OCI-LY3 (cell line): ENCODE results near the gene TNFRSF14.

Source experiments
- H2AFZ ChIP-seq: fragments of 200-600, 300-600 bp; shearing (Covaris generic); 2 replicates; pipeline ENCODE4 v1.6.0; 2014; ENCODE audit warnings: antibody characterized with exemption, low read depth, low read length
- H3K27ac ChIP-seq: fragments of 200-600, 300-600 bp; sonication (generic); 2 replicates; pipeline ENCODE4 v1.5.1; 2014; ENCODE audit warnings: mild to moderate bottlenecking, low read length, moderate library complexity, mixed read lengths
- H3K27me3 ChIP-seq: fragments of 200-600, 300-600 bp; sonication (generic); 2 replicates; pipeline ENCODE4 v1.6.1; 2014; ENCODE audit warnings: low read depth, low read length, mixed read lengths
- H3K36me3 ChIP-seq: fragments of 200-600, 300-600 bp; sonication (generic); replicated peaks from 2 replicates; pipeline ENCODE3; 2014; ENCODE audit warnings: low read depth, low read length, mixed read lengths
- H3K4me1 ChIP-seq: fragments of 300-600, 200-600 bp; sonication (generic); 2 replicates; pipeline ENCODE4 v1.6.1; 2014; ENCODE audit warnings: low read length, mixed read lengths
- H3K4me2 ChIP-seq: fragments of 200-600, 300-600 bp; sonication (generic); 2 replicates; pipeline ENCODE4 v1.6.1; 2014; ENCODE audit warnings: low read length, mixed read lengths
- H3K4me3 ChIP-seq: fragments of 300-600, 200-600 bp; sonication (generic); 2 replicates; pipeline ENCODE4 v1.5.1; 2014; ENCODE audit warnings: antibody characterized with exemption, mild to moderate bottlenecking, low read length, moderate library complexity
- H3K79me2 ChIP-seq: fragments of 300-600, 200-600 bp; shearing (Covaris generic); 2 replicates; pipeline ENCODE4 v1.6.1; 2014; ENCODE audit warnings: mild to moderate bottlenecking, low read length, mixed read lengths
- H3K9ac ChIP-seq: fragments of 300-600, 200-600 bp; shearing (Covaris generic); 2 replicates; pipeline ENCODE4 v1.6.0; 2014; ENCODE audit warnings: mild to moderate bottlenecking, low read length, moderate library complexity
- H3K9me3 ChIP-seq: fragments of 200-600, 300-600 bp; shearing (Covaris generic); 2 replicates; pipeline ENCODE4 v1.6.1; 2014; ENCODE audit warnings: low read length, mixed read lengths; ENCODE audit not compliant: insufficient read depth
- H4K20me1 ChIP-seq: fragments of 200-600, 300-600 bp; sonication (generic); 2 replicates; pipeline ENCODE4 v1.6.1; 2016; ENCODE audit warnings: low read length, mixed read lengths; ENCODE audit not compliant: insufficient read depth
- EZH2phosphoT487 ChIP-seq: fragments of 200-600 bp; shearing (Covaris generic); IDR thresholded peaks from 2 replicates; pipeline ENCODE4 v1.6.1; 2018; ENCODE audit warnings: antibody characterized with exemption, mixed run types, low read depth
- TF ChIP-seq, protein P1 (sequence below): fragments of 200-600, 300-600 bp; sonication (generic); IDR thresholded peaks from 2 replicates; pipeline ENCODE4 v1.5.1; 2014; ENCODE audit warnings: antibody characterized with exemption, low read length, low read depth

Gene TNFRSF14

DNA sequence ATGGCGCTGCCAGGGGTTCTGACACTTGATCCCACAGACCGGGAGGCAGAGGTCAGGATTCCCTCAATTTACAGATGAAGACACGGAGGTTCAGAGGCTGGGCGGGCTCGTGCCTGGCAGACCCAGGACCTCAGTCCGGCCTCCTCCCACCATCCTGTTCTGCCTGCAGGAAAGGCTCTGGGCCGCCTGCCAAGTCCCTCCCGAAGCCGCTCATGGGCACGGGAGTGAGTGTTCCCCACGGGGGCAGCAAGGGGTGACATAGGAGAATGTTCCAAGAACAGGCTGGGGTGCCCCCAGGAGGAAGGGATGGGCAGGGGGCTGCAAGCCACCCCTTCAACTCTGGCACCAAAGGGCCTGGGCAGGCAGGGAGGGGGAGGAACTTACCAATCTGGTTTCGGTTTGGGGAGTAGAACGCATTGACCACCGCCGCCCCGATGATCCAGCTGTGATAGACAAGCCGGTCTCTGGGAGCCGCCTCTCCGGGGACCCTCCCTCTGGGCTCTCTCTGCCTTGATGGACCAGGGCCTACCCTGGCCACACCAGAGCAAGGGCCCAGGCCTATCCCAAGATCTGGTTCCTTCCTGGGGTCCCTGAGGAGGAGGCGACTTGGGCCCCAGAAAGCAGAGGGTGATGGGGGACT lies 38.0 kb downstream of the TNFRSF14 start:
- no peaks in the 10 kb centered on the region for H4K20me1 ChIP-seq
- no peaks in the 10 kb centered on the region for H3K9me3 ChIP-seq
- H3K4me2 ChIP-seq = no peak overlapping the region
- TF ChIP-seq, protein P1, sequence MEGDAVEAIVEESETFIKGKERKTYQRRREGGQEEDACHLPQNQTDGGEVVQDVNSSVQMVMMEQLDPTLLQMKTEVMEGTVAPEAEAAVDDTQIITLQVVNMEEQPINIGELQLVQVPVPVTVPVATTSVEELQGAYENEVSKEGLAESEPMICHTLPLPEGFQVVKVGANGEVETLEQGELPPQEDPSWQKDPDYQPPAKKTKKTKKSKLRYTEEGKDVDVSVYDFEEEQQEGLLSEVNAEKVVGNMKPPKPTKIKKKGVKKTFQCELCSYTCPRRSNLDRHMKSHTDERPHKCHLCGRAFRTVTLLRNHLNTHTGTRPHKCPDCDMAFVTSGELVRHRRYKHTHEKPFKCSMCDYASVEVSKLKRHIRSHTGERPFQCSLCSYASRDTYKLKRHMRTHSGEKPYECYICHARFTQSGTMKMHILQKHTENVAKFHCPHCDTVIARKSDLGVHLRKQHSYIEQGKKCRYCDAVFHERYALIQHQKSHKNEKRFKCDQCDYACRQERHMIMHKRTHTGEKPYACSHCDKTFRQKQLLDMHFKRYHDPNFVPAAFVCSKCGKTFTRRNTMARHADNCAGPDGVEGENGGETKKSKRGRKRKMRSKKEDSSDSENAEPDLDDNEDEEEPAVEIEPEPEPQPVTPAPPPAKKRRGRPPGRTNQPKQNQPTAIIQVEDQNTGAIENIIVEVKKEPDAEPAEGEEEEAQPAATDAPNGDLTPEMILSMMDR = no peak
- no peak for TF ChIP-seq EZH2phosphoT487
- H3K27me3 ChIP-seq = no peaks in the 10 kb centered on the region
- no peak overlapping the region for H3K27ac ChIP-seq
- no peak overlapping the region for H3K9ac ChIP-seq
- no peaks in the 10 kb centered on the region for H3K4me1 ChIP-seq
- no peak overlapping the region for H2AFZ ChIP-seq
- H3K36me3 ChIP-seq = no peaks in the 10 kb centered on the region
- H3K4me3 ChIP-seq = no peak overlapping the region
- no peaks in the 10 kb centered on the region for H3K79me2 ChIP-seq

DNA sequence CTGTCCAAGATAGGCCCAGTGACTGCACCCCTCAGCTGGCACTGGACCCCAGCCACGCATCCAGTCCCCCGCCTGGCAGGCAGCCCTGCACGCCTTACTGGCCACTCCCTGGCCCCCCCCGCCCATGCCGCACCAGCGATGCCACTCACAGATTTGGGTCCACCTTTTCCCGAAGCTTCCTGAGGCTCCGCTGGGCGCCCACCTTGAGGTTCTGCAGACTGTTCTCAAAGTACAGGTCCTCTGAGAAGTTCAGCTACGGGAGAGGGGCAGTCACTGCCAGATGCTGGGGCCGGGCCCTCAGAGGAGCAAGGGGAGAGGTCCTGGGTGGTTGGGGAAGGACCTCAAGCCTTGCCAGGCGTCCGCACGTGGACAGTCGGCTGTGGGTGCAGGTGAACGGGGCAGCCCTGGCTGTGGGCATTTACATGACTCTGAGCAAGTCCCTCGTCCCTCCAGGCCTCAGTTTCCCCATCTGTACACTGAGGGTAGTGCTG lies 38.5 kb downstream of the TNFRSF14 start:
- Histone ChIP-seq H3K79me2 (no peaks in the 10 kb centered on the region), H3K4me3 (no peak overlapping the region), H3K4me2 (no peak overlapping the region), H3K9me3 (no peaks in the 10 kb centered on the region), H3K27ac (no peak overlapping the region), H4K20me1 (no peaks in the 10 kb centered on the region), H3K4me1 (no peaks in the 10 kb centered on the region), H2AFZ (no peak overlapping the region), H3K36me3 (no peaks in the 10 kb centered on the region), H3K9ac (no peak overlapping the region), H3K27me3 (no peaks in the 10 kb centered on the region)
- no peak for TF ChIP-seq EZH2phosphoT487
- TF ChIP-seq, protein P1 = no peak

DNA sequence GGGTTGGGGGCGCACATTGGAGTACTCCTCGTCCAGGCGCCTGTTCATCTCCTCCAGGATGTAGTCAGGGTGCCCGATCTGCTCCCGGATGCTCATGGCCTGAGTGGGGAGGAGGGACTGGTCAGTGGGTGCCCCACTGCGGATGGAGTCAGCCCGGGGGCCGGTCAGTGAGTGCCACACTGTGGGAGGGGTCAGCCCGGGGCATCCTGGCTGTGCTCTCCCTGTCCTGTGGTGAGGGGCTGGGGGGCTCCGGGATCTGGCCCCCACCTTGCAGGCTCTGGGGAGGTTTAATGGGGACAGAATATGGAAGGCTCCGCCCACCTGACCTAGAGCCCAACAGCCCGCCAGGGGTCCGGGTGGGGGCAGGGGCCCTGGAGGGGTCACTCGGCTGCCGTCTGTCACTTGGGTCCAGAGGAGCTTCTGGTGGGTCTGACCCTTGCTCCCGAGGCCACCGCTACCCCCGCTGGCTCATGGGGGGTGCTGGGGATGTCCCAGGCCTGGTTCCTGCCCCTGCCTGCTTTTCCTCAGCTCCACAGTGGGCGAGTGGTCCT lies 39.2 kb downstream of the TNFRSF14 start:
- H4K20me1 ChIP-seq = no peaks in the 10 kb centered on the region
- H2AFZ ChIP-seq = no peak overlapping the region
- no peaks in the 10 kb centered on the region for H3K9me3 ChIP-seq
- no peak overlapping the region for H3K4me2 ChIP-seq
- H3K4me3 ChIP-seq = no peak overlapping the region
- no peaks in the 10 kb centered on the region for H3K27me3 ChIP-seq
- no peak for TF ChIP-seq EZH2phosphoT487
- TF ChIP-seq, protein P1 = no peak
- H3K27ac ChIP-seq = no peak overlapping the region
- H3K36me3 ChIP-seq = no peaks in the 10 kb centered on the region
- no peak overlapping the region for H3K9ac ChIP-seq
- H3K79me2 ChIP-seq = no peaks in the 10 kb centered on the region
- no peaks in the 10 kb centered on the region for H3K4me1 ChIP-seq

DNA sequence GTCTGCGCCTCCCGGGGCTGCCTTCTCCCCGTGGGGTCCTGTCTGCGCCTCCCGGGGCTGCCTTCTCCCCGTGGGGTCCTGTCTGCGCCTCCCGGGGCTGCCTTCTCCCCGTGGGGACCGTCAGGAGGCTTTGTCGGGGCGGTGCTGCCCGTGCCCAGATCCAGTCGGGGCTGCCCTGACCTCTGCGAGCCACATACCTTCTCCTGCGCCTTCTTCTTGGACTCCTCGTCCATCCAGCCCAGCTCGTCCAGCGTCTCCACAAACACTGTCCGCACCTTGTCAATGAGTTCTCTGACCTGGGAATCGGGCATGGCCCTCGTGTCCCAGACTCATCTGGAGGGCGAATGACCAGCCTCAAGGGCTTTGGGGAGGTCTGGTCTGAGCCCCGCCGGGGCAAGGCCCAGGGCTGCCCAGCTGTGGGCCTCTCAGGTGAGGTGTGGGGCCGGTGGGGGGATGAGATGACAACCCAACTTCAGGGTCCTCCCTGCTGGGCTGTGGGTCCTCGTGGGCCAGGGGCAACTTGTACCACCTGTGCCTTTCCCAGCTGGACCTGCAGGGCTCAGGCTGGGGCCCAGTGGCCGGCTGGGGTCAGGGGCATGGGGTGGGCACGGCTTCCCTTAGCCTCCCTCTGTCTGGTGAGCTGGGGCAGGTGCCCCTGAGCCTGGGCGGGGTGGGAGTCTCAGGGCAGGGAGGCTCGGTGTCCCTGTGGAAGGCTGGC lies 39.8 kb downstream of the TNFRSF14 start:
- no peaks in the 10 kb centered on the region for H3K36me3 ChIP-seq
- H3K79me2 ChIP-seq = no peaks in the 10 kb centered on the region
- no peak overlapping the region for H3K9ac ChIP-seq
- H4K20me1 ChIP-seq = no peaks in the 10 kb centered on the region
- H3K27me3 ChIP-seq = no peaks in the 10 kb centered on the region
- H3K4me1 ChIP-seq = no peaks in the 10 kb centered on the region
- no peak overlapping the region for H3K27ac ChIP-seq
- no peak overlapping the region for H2AFZ ChIP-seq
- H3K9me3 ChIP-seq = no peaks in the 10 kb centered on the region
- no peak overlapping the region for H3K4me3 ChIP-seq
- TF ChIP-seq, protein P1 = no peak
- no peak for TF ChIP-seq EZH2phosphoT487
- no peak overlapping the region for H3K4me2 ChIP-seq
